Adipose tissue (tissue), 3 donors: ENCODE data around the gene PLBD1. TPM values are rescaled to one million over a fixed set of nuclear protein-coding genes. Genes with fewer than 3 reads are reported as not detected.

Source experiments
- H3K27ac ChIP-seq: one replicate; pipeline ENCODE4 v1.5.1; 2013; ENCODE audit warnings: low read depth, low read length
- WGBS, 3 donors: extraction: QIAGEN DNeasy Blood & Tissue Kit; methylation state at CpG; one replicate each; pipeline ENCODE4 v1.1.7; 2013; 5-methylcytosine and 5-hydroxymethylcytosine counted together
- polyA plus RNA-seq, 3 donors: library from polyadenylated mRNA; stranded (reverse); fragments of 200-250 nt; gene quantifications; one replicate each; pipeline ENCODE4 v1.2.3, GENCODE V29; 2013
- donor health status: healthy with polysubstance abuse.
- donor health status: Bipolar disorder and iron deficiency.
- donor health status: healthy.

PLBD1 gene
- polyA plus RNA-seq, 3 donors, result 8.8 to 24.1 (median 12.9) TPM

GRCh38 chr12:14525964-14526363 is 41.7 kb downstream of the PLBD1 start:
- H3K27ac ChIP-seq, result no peak overlapping the region
- WGBS, 3 donors, result 91 to 97% (median 92%) methylated on average over 2 of the region's 2 CpGs

DNA sequence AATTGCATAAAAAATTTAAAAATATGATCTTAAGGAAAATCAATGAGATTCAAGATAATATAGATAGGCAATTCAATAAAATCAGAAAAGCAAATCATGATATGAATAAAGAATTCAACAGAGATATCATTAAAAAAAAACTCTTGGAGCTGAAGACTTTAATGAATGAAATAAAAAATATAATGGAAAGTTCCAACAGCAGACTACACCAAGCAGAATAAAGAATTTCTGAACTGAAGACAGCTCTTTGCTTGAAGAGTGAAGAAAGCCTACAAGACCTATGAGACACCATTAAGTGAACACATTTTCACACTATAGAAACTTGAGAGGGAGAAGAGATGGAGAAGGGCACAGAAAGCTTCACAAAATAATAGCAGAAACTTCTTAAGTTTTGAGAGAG is 45.9 kb downstream of the PLBD1 start:
- H3K27ac ChIP-seq, result no peak overlapping the region

DNA sequence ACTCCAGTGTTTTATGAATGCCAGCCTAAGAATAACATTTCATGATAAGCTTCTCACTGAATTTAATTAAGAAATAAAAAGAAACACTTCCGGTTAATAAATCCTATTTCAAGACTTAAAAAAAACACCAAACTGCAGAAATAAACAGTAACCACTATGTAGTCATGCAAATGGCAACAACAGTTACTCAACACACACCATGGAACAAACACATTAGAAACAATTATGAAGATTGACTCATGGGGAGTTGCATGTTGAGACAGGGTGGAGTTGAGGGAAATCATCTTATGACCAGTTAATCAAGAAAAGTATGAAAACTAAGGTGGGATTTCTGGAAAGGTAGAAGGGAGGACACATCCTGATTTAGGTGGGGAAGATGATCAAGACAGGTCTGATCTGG is 52.7 kb downstream of the PLBD1 start:
- no peak overlapping the region for H3K27ac ChIP-seq
- WGBS, 3 donors, result 80 to 95% (median 93%) methylated on average over 1 of the region's 1 CpG

DNA sequence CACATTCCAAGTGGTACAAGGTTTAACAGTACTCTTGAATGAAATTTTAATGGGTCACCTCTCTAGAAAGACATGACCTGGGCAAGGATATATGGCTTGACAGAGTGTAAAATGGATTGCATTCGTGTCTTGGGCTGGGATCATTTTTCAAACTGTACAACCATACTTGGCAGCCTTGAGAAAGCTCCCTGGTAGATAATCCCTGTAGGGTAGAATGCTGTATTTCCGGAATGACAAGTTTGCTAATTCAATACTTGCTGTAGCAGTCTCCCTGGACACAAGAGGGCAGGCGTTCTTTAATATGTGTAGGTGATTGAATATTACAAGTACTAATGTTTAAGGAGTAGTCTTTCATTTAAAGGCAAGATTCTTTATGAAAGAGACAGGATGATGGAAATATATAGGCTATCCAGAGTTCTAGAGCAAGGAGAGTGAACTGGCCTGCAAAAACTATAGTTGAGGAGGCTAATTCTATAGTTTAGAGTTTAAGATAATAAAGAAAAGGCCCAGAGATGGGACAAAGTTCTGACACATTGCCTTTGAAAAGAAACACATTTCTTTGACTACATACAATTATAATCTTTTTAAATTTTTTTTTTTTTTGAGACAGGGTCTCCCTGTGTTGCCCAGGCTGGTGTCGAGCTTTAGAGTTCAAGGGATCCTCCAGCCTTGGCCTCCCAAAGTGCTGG is 53.4 kb downstream of the PLBD1 start:
- no peak overlapping the region for H3K27ac ChIP-seq
- 28 to 54% (median 47%) methylated on average over 4 of the region's 4 CpGs for WGBS, 3 donors

DNA sequence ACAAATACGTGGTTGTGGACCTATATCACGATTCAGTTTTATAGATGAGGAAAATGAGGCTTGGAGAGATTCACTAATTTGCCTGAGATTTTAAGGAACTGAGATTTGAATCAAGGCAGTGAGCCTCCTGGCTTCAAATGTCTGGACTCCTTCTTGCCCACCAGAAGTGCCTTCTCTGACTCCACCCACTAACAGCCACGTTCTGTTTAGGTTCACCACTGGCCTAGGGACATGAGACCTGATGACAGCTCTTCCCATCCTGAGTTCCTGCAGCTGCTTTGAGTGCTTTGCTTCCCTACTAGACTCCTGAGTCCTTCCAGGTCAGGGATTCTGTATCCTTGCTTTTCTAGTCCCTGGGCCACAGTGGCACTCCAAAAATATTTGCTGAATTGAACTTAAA is 57.1 kb downstream of the PLBD1 start:
- no peak overlapping the region for H3K27ac ChIP-seq
- WGBS, 3 donors, result 64 to 69% (median 65%) methylated on average over 3 of the region's 3 CpGs

GRCh38 chr12:14505626-14506596 is 61.8 kb downstream of the PLBD1 start:
- no peak overlapping the region for H3K27ac ChIP-seq
- 89 to 92% (median 90%) methylated on average over 6 of the region's 6 CpGs for WGBS, 3 donors

DNA sequence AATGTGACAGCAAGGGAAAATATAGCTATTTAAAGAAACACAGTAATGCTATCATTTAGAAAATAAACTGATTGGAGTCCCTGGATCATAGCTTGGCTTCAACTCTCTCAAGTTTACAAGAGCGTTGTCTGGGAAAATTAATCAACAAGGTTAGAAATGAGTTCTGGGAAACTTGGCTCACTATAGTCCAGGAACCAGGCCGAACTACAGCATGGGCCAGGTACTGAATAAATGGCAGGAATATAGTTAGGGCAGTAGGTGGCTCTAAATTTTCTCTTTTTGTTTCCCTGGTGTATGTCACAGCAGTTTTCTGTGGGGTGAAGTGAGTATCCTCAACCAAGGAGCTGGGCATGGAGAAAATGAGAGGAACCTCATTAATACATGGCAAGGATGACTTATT is 72.4 kb downstream of the PLBD1 start:
- 73 to 97% (median 91%) methylated on average over 2 of the region's 2 CpGs for WGBS, 3 donors
- no peak overlapping the region for H3K27ac ChIP-seq

DNA sequence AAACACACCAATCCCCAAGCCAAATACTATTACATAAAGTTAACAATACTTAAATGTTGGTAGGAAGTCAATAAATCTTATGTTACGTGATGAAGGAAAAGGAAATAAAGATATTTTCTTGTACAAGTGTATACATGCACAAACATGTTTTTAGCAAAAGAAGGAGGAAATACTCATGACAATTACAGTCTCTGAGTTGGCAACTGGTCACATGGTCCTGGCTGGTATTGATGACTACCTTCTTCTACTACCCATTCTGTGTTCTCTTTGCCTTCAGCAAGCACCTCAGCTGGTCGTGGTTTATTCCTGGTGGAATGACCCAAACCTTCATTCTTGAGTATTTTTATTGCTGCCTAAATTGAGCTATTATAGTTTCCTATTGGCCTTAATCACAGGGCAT is 84.8 kb downstream of the PLBD1 start:
- no peak overlapping the region for H3K27ac ChIP-seq
- 94 to 97% (median 97%) methylated on average over 2 of the region's 2 CpGs for WGBS, 3 donors

DNA sequence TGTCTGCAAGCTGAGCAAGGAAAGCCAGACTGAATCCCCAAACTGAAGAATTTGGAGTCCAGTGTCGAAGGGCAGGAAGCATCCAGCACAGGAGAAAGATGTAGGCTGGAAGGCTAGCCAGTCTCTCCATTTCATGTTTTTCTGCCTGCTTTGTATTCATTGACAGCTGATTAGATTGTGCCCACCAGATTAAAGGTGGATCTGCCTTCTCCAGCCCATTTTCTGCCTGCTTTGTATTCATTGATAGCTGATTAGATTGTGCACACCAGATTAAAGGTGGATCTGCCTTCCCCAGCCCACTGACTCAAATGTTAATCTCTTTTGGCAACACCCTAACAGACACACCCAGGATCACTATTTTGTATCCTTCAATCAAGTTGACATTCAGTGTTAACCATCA is 85.3 kb downstream of the PLBD1 start:
- no peak overlapping the region for H3K27ac ChIP-seq
- 93 to 100% (median 96%) methylated on average over 1 of the region's 1 CpG for WGBS, 3 donors

- H3K27ac ChIP-seq, result no peak overlapping the region
These were observed 86.5 kb downstream of the PLBD1 start for GRCh38 chr12:14481201-14481600.

GRCh38 chr12:14479004-14479403 is 88.7 kb downstream of the PLBD1 start:
- WGBS, 3 donors, result 96 to 100% (median 99%) methylated on average over 1 of the region's 1 CpG
- no peak overlapping the region for H3K27ac ChIP-seq

- no peak overlapping the region for H3K27ac ChIP-seq
- WGBS, 3 donors, result 90 to 93% (median 92%) methylated on average over 4 of the region's 4 CpGs
These were observed 93.9 kb downstream of the PLBD1 start for GRCh38 chr12:14473707-14474287.

- WGBS, 3 donors, result 95 to 100% (median 95%) methylated on average over 1 of the region's 1 CpG
- H3K27ac ChIP-seq, result no peak overlapping the region
These were observed 96.2 kb downstream of the PLBD1 start for GRCh38 chr12:14471497-14471896.

DNA sequence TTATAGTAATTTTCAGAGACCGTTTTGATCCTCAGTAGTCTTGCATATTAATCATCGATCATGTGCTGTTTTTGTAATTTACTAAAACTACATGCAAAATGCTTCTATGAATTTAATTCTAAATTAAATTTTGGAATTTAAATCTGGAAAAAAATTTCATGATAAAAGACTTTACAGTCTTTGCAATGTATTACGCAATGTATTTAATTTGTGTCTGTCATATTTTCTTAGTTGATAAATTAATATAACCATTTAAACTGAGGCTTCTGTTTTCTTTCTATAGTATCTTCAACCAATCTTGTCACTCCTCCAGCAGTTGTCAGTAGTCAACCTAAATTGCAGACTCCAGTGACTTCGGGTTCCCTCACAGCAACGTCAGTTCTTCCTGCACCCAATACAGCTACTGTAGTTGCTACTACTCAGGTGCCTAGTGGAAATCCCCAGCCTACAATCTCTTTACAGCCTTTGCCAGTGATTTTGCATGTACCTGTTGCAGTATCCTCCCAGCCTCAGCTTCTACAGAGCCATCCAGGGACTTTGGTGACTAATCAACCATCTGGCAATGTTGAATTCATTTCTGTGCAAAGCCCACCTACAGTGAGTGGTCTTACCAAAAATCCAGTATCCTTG is 107.4 kb downstream of the PLBD1 start:
- 93 to 97% (median 96%) methylated on average over 5 of the region's 5 CpGs for WGBS, 3 donors

GRCh38 chr12:14454098-14454907 is 113.4 kb downstream of the PLBD1 start:
- WGBS, 3 donors, result 73 to 84% (median 84%) methylated on average over 2 of the region's 2 CpGs

More for the DNA sequence above, 107.4 kb downstream of the PLBD1 start:
- H3K27ac ChIP-seq, result no peak overlapping the region

More at GRCh38 chr12:14454098-14454907, 113.4 kb downstream of the PLBD1 start:
- H3K27ac ChIP-seq, result no peak overlapping the region
